AG10803 (cell line): ENCODE results near the gene GSK3B.

Source experiments
- DNase-seq: peaks from one replicate; pipeline ENCODE4 v3.0.0; 2010; ENCODE audit warnings: low read depth
- H3K4me3 ChIP-seq: 2 replicates; pipeline ENCODE4 v1.5.1; 2011; ENCODE audit warnings: mild to moderate bottlenecking, low read length, control low read depth
- TF ChIP-seq, protein P1 (sequence below): conservative IDR thresholded peaks from 2 replicates; pipeline ENCODE4 v1.5.1; 2011; ENCODE audit warnings: mild to moderate bottlenecking, low read length, control low read depth, inconsistent platforms

The GSK3B gene

DNA sequence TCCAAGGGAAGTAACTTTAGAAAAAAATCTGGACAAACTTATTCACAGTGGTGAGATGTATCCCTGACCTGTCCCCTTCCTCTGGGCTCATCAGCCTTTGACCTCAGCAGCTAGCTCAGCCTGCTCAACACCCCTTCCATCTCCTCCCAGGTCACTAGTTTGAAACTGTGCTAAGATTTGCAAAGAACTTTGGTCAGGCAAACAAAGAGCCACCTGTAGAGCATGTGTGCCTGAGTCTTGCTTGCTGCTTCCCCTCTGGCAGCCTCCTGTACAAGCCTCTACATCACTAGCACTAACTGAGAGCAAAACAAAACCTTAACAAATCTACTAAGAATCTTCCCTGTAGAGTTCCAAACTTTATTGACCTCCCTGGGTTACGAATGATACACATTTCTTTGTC lies 268.4 kb downstream of the GSK3B start:
- TF ChIP-seq, protein P1, sequence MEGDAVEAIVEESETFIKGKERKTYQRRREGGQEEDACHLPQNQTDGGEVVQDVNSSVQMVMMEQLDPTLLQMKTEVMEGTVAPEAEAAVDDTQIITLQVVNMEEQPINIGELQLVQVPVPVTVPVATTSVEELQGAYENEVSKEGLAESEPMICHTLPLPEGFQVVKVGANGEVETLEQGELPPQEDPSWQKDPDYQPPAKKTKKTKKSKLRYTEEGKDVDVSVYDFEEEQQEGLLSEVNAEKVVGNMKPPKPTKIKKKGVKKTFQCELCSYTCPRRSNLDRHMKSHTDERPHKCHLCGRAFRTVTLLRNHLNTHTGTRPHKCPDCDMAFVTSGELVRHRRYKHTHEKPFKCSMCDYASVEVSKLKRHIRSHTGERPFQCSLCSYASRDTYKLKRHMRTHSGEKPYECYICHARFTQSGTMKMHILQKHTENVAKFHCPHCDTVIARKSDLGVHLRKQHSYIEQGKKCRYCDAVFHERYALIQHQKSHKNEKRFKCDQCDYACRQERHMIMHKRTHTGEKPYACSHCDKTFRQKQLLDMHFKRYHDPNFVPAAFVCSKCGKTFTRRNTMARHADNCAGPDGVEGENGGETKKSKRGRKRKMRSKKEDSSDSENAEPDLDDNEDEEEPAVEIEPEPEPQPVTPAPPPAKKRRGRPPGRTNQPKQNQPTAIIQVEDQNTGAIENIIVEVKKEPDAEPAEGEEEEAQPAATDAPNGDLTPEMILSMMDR, result no peak
- DNase-seq, result no peak
- no peak overlapping the region for H3K4me3 ChIP-seq

DNA sequence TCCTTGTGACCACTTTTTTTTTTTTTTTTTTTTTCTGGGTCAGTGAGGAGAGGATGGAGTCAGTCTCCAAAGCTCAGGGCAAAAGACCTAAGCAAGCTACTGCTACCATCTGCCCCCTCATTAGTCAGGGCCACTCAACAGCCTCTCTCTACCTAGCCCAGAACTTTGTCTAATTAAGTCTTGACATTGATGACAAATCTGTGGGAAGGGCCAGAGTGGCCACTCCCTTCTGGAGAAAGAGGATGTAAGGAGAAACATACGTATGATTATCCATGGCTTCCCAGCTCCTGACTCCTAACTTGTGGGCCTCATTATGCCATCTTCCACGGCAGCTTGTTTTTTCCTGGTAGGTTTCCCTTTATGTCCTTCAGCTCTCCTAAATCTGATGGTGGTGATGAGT lies 274.4 kb downstream of the GSK3B start:
- TF ChIP-seq, protein P1, result no peak
- DNase-seq, result peak; percentile 6
- H3K4me3 ChIP-seq, result no peak overlapping the region

DNA sequence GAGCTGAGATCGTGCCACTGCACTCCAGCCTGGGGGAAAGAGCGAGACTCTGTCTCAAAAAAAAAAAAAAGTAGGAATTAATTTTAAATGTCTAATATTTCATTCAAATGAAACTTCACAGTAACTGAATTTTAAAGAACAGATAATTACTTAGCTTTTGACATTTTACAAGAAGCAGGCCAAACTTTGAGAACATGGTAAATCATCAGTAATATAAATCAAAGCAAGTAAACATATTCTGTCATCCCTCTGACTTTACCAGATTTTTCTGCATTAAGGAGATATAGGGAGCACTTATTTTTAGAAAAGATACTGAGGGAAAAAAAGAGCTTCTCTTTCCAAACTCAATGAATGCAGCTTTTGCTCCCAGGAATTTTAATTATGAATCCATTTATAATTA lies 275.3 kb downstream of the GSK3B start:
- no peak for DNase-seq

DNA sequence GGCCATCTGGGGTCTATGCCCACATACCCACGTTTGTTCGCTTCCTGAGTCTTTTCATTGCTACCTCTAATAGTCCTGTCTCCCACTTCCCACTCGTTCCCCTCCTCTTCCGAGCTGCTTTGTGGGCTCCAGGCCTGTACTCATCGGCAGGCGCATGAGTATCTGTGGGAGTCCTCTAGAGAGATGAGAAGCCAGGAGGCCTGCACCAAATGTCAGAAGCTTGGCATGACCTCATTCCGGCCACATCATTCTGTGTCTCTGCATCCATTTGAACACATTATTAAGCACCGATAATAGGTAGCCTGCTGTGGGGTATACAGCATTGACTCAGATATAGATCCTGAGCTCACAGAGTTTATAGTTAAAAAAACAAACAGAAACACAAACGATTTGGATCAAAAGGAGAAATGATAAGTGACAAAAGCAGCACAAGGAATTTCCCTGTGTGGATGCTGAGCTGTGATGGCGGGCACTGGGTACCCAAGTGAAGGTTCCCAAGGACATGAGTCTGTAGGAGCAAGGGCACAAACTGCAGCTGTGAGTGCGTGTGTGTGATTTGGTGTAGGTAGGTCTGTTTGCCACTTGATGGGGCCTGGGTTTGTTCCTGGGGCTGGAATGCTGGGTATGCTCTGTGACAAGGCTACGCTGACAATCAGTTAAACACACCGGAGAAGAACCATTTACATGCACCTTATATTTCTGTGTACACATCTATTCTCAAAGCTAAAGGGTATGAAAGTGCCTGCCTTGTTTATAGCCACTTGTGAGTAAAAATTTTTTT lies 276.5 kb downstream of the GSK3B start:
- DNase-seq, result no peak
- H3K4me3 ChIP-seq, result no peak overlapping the region
- TF ChIP-seq, protein P1, result no peak

More for the DNA sequence above, 275.3 kb downstream of the GSK3B start:
- TF ChIP-seq, protein P1, result no peak
- no peak overlapping the region for H3K4me3 ChIP-seq

DNA sequence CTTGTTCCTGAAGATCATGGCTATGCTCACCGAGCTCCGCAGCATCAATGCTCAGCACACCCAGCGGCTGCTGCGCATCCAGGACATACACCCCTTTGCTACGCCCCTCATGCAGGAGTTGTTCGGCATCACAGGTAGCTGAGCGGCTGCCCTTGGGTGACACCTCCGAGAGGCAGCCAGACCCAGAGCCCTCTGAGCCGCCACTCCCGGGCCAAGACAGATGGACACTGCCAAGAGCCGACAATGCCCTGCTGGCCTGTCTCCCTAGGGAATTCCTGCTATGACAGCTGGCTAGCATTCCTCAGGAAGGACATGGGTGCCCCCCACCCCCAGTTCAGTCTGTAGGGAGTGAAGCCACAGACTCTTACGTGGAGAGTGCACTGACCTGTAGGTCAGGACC lies 277.2 kb downstream of the GSK3B start:
- TF ChIP-seq, protein P1, result no peak
- no peak for DNase-seq
- H3K4me3 ChIP-seq, result no peak overlapping the region

DNA sequence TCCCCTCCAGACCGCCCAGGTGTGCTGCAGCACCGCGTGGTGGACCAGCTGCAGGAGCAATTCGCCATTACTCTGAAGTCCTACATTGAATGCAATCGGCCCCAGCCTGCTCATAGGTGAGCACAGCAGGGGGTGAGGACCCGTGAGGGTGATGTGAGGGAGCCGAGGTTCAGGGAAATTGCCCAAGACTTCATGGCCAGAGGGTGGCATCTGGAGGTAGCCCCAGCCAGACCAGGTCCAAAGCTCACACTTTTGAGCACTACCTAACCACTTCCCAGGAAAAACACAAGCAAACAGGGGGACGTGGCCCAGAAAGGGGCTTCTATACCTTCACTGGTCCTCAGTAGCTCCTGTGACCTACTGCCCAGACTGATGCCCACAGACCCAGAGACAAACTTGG lies 278.5 kb downstream of the GSK3B start:
- TF ChIP-seq, protein P1, result no peak
- H3K4me3 ChIP-seq, result no peak overlapping the region
- DNase-seq, result no peak

DNA sequence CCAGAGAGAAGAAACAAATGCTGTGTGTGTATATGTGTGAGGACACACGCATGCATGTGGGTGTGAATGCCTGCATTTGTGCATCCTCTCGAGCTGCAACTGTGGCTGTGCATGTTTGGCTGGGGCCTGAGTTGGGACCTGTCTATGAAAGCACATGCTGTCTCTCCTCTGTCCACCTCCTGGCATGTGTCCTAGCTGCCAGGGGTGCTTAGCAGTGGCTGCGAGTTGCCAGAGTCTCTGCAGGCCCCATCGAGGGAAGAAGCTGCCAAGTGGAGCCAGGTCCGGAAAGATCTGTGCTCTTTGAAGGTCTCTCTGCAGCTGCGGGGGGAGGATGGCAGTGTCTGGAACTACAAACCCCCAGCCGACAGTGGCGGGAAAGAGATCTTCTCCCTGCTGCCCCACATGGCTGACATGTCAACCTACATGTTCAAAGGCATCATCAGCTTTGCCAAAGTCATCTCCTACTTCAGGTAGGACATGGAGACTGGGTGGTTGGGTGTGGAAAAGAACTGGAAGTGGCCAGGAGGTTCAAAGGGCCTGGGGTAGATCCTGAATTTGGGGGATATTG lies 281.7 kb downstream of the GSK3B start:
- no peak overlapping the region for H3K4me3 ChIP-seq
- no peak for DNase-seq
- TF ChIP-seq, protein P1, result no peak
